ENCODE measurements around the gene NLRP11.

GRCh38 chr19:55811340-55811739, 20.5 kb downstream of the NLRP11 start:
- TF ChIP-seq CTCF (IDR thresholded peaks at IDR 0.05) = no peak
- TF ChIP-seq POLR2A (IDR thresholded peaks at IDR 0.05) = no peak
